NCI-H128 (cell line): ENCODE data around the gene MCUB.

Experiments
- DNase-seq: peaks from one replicate; lab custom pipeline; 2025; ENCODE audit not compliant: unreplicated experiment; lab: John Stamatoyannopoulos, UW

MCUB gene

DNA sequence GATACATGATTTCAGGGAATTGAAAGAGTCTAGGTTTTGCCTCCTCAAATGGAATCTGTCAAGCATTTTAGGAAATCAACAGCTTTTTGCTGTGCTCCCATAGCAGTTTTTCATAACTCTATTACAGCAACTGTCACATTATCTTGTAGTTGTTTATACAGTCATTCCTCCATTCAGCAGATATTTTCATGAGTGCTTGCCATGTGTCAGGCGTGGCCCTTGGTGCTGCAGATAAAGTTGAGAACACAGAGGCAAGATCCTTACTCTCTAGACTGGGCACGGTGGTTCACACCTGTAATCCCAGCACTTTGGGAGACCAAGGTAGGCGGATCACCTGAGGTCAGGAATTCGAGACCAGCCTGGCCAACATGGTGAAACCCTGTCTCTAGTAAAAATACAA, 67.3 kb downstream of the MCUB start:
- no peak for DNase-seq

DNA sequence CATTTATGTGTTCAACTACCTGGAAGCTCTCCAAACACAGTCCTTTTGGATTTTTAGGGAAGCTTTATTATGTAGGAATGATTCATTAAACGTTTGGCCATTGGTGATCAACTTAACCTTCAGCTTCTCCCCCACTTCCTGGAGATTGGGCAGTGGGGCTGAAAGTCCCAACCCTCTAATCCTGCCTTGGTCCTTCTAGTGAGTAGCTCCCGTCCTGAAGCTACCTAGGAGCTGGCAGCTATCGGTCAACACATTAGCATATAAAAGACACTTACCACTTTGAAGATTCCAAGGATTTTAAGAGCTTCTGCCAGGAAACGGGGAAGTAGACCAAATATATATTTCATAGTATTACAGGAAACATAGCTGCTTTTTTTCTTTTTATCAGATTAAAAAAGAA, 69.7 kb downstream of the MCUB start:
- no peak for DNase-seq

DNA sequence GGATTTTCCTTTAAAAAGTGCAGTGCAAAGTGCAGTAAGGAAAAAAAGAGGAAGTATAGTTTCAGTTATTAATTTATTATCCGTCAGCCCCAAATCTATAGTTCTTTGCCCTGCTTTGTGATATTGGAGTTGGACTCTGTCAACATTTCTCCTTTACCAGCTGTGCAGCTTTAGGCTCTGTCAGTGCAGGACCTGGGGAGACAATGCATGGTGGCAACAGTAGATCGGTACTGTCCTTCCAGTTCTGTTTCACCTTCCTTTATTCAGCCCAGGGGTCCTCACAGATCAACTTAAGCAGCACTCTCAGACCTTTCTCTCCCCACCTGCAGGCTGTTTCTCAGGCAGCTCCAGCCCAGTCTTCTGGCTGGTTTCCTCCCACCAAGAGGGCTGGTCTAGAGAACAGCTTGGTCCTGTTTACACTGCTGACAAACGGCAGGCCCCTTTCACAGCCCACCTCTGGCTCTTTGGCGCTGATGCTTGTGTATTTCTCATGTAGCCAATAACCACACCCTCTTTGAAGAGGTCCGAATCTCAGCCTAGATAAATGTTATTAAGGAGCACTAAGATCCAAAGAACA, 71.6 kb downstream of the MCUB start:
- no peak for DNase-seq

DNA sequence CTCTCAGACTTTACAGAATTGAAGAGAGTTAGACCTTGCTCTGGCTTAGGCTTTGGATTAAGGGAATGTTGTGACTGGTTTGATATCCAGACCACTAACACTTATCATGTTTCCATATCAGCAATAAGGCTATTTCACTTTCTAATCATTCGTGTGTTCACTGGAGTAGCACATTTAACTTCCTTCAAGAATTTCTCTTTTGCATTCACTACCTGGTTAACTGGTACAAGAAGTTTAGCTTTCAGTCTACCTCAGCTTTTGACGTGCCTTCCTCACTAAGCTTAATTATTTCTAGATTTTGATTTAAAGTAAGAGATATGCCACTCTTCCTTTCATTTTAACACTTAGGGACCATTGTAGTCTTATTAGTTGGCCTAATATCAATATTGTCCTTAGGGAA, 80.6 kb downstream of the MCUB start:
- no peak for DNase-seq

DNA sequence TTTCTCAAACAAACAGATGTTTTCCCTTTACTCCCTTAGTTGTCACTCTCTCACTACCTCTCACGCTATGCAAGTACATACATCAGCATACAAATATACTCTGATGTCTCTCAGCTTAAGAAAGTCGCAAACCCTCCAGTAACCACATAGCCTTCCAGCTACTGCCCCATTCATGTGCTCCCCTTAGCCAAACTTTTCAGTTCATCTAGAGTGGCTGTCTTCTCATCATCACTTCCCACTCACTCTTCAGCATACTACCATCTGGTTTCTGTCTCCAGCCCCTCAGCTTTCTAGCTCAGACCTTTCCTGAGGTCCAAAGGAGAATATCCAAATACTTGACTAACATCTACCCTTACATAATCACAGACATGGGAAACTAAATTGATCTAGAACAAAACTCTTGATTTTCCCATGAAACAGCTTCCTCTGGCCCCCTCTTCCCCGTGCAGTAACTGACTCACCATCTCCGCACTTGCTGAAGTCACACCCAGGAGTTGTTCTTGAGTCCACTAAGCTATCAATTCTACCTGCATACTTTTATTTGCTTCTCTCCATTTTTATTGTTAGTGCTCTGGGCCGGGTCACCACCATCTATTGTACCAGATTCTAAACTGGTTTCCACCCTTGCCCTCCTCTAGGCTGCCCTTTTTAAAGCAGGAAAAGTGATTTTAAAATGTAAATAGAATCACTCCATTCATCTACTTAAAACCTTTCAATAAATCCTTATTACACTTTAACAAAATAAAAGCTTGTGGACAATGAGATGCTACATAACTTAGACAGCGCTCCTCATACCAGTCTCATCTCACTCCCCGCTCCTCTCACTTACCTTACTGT, 86.0 kb downstream of the MCUB start:
- no peak for DNase-seq

DNA sequence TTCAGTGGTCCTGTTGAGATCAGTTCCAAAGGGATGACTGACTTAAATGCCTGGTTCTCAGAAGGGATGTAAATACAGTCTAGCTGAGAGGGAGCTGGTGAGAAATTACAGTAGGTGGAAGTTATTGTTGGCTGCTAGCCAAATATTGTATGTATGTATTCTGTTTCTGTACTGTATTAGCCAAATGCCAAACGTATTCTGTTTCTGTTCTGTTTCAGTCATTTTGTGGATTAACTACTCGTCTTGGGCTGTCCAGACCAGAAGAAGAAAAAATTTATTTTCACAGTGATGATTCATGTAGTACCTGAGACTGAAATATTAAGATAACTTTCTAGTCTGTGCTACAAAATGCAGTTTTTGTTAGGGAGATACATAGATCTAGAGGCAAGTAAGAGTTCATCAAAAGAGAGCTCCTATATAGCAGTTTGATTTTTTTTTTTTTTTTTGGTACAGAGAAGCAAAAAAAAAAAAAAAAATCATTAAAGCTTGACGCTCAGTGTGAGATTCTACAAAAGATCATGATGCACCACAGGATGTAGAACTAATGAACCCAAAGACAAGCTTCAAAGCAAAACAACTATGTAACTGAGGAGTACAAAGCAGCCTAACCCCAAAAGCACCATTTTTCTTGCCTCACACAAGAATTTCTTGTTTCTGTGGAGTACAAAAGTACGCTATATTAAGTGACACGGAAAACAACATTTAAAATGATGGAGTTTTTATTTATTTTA, 88.4 kb downstream of the MCUB start:
- DNase-seq, result no peak

DNA sequence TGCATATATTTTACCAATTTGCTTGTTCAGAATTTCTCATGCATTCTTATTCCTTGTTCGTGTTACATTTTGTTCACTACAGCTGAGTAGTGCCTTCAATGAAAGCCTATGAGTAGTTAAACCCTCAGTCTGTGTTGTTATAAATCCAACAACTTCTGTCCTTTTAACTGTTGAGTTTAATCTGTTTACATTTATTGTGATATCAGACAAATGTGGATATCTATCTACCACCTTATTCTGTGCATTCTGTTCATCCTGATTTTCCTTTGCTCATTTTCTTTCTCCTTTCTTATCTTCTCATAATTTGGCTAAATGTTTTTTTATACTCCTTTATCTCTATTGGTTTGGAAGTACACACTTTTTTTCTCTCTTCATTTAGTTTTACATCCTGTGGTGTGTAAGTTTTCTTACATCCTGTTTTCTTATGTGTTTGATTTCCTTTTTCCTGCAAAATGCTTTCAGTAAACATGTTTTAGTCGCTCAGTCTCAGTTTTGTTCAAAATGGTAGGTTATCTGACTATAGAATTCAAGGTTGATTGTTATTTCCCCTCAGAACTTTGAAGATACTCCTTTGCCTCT, 89.0 kb downstream of the MCUB start:
- no peak for DNase-seq

DNA sequence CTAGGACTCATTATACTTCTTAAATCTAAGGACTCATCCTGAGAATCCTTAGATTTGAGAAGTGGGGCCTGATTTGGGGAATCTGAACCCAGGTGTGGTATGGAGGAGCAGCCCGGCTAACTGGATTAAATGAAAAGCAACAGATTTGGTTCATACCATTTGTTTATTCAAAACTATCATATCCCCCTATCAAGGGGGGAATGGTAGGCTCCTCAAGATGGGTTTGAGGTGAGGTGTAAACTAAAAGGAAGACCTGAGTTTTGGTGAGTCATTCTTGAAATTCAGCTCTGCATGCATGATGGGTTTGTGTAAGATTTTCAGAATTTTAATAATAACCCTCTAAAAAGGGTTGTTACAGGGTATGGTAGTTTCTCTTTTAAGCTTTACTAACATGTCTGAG, 89.8 kb downstream of the MCUB start:
- no peak for DNase-seq

DNA sequence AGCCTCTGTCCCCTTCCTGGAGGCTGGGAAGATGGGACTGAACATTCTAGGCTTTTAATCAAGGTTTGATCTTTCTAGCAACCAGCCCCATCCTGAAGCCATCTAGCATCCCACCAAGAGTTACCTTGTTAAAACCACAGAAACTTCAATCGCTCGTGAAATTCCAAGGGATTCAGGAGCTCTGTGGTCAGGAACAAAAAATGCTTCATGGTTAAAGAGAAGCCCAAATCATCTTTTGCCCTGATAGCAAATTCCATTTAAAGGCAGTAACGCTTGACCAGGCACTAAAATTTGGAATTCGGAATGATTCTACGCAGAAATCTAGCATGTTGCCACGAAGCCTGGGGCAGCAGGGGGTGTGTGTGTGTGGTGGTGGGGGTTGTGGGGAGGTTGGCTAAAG, 95.3 kb downstream of the MCUB start:
- no peak for DNase-seq

DNA sequence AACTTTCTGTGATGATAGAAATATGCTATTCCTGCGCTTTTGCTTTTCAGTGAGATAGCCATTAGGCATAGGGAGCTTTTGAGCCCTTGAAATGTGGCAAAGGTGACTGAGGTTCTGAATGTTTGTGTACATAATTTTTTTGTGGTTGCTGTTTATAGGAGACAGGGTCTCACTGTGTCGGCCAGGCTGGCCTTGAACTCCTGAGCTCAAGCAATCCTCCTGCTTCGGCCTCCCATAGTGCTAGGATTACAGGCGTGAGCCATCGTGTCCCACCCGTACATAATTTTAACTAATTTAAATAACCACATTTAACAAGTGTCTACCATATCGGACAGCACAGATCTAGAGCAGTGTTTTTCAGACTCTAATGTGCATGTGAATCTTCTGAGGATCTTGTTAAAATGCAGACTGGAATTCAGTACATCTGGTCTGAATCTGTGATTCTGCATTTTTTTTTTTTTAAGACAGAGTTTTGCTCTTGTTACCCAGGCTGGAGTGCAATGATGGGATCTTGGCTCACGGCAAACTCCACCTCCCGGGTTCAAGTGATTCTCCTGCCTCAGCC, 97.9 kb downstream of the MCUB start:
- no peak for DNase-seq

DNA sequence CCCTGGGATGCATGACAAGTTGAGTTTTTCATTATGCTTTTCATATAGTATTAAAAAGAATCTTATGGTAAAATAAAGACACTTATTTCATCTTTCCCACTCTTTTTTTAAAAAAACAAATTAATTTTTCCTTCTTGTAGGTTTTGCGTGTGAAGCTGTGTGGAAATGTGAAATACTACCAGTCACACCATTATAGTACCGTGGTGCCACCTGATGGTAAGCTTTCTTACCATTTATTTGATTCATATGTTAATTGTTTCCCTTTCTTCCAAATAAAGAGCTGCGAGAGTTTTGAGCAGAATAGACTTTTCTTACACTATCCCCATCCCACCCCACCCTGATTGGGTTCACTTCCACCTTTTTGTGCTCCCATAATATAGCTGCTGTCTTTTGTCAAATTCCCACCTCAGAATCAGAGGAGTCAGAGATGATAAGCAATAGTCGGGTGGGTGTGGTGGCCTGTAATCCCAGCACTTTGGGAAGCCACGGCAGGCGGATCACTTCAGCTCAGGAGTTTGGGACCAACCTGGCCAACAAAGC, 98.9 kb downstream of the MCUB start:
- DNase-seq, result no peak

DNA sequence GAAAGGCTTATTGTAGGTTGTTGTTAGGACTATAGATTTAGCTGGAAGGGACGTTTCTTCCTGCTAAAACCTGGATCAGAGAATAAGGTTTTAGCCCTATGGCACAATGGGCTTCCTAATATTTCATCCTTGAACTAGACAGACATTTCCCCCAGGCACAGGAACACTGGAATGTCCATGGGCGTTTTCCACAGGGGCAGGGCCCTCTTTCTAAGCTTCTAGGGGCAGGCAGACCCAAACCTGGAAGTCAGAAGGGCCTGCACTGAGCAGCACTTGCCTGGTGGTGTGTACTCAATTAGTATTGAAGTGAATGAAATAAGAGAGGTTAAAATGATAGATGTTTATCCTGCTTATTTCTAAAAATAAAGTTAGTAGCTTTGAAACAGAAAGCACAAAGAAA, 102.1 kb downstream of the MCUB start:
- DNase-seq, result no peak

DNA sequence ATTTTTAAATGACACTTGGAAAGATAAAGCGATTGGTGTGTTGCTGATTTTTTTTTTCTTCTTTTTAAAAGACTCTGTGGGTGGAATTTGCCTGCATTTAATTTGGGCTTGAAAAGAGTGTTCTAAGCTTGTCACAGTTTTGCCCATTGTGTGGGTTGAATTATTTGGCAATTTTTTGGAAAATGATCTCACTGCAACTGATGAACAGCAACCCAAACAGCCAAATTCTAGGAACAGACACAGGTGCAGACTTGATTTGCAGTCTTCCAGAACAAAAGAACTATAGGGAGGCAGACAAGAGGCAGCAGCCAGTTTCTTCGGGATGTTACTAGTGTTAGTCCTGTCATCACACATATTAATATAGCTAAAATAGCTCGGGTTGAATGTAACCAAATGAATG, 102.7 kb downstream of the MCUB start:
- DNase-seq, result no peak

DNA sequence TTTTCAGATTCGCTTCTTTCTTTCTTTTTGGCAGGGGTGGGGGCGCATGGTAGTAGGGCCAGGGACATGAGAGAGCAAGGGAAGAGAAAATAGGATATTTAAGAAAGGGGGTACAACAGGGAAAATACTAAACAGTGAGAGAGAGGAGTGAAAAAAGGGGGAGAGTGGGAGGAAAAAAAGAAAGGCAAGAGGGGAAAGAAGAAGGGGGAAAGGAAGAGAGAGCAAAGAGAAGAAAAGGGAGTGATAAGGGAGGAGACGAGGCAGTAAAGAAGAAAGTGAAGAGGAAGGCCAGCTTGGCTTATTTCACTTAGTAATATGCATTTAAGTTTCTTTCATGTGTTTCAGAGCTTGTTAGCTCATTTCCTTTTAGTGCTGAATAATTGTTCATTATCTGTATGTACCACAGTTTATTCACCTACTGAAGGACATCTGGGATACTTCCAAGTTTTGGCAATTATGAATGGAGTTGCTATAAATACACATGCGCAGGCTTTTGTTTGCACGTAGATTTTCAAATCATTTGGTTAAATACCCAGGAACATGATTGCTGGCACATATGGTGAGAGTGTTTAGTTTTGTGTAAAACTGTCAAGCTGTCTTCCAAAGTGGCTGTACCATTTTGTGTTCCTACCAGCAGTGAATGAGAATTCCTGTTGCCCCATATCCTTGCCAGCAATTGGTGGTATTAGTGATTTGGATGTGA, 105.9 kb downstream of the MCUB start:
- DNase-seq, result no peak

DNA sequence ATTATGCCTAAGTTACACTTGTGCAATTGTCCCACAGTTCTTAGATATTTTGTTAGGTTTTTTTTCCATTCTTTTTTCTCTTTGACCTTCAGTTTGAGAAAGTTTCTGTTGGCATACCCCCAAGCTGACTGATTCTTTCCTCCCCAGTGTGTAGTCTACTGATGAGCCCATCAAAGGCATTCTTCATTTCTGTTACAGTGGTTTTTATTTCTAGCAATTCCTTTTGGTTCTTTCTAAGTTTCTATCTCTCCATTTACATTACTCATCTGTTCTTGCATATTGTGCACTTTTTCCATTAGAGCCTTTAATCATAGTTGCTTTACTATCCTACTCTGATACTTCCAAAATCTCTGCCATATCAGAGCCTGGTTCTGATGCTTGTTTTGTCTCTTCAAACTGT, 111.3 kb downstream of the MCUB start:
- DNase-seq, result no peak

DNA sequence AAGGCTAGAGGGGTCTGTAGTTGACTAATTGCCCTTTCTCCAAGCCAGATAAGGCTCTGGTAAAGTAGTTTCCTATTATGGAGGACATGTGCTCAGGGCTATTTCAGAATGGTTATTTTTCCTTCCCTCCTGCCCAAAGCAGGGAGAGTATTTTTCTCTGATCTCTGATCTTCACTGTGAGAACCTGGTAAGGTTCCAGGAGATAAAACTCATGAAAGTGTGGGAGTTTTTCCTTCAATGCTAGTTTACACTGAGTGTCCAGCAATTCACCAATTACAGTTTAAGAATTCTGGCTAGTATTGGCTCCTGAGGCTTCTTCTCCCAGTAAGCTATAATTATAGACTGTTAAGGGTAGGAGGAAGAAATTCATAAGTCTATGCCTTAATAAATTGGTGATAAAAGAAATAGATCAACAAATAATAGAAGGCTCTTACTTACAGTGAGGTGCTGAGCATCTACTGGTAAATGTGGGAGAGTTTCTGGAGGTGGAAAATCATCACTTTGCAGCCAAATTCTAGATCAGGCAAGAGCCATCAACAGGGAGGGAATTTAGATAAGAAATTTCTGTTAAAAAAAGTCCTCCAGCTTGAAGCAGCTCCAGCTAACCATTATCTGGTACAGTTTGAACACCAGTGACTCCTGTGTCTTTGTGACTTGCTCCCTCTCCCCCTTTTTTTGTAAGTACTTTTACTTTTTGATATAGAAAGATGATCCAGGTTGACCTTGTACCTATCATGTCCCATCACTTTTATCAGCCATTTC, 112.3 kb downstream of the MCUB start:
- no peak for DNase-seq

DNA sequence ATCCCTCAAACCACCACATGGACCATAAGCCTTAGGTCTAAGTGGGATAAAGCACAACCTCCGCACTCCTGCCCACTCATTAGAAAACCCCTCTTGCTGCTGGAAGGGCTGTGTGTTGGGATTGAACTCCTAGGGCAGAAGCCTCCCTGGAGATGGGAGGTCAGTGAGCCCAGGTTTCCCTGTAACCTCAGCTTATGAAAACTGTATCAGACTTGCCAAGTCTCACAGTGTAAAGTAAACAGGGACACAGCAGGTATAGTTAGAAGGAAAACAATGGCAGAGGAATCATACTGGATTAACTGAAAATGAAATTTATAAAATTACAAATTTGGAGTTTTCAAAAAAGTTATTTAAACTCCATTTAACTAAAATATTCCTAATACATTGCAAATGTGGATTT, 113.3 kb downstream of the MCUB start:
- no peak for DNase-seq

DNA sequence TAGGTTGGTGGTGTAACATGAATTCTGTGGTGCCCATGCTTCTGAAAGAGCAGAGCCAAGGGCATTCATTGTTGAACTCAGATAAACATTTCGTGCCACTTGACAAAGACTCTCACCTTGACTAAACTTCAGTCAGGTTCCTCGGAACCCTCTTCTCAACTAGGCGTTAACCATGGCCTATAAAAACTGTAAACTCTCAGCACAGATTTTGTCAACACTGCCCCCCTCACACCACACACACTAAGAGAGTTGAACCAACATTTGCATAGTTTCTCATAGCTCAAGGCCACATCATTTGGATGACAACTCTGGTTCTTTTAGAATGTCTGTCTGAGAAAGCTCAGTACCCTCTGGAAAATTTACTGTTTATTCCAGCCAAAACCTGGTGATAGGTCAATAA, 115.1 kb downstream of the MCUB start:
- DNase-seq, result no peak

DNA sequence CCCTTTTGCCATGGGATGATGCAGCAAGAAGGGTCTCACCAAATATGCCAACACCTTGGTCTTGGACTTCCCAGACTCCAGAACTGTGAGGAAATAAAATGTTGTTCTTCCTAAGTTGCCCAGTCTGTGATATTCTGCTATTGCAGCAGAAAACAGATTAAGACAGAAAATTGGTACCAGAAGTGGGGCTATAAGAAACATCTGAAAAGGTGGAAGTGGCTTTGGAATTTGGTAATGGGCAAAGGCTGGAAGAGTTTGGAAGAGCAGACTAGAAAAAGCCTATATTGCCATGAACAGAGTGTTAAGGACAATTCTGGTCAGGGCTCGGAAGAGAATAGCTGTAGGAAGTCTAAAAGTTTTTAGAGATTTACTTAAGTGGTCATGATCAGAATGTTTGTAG, 115.8 kb downstream of the MCUB start:
- no peak for DNase-seq

DNA sequence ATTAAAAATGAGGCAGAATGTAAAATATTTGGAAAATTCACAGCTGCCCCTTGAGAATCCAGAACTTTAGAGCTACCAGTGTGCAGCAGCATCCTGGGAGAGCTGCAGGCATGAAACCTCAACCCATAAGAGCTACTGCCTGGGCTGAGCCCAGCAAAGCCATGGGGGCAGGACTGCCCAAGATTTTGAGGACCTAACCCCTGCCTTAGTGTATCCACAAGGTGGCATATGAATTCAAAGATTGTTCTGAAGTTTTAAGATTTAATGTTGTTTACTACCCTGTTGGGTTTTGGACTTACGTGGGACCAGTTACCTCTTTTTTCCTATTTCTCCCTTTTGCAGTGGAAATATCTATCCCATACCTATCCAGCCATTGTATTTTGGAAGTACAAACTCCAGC, 116.8 kb downstream of the MCUB start:
- DNase-seq, result no peak
